Activated CD8-positive, alpha-beta memory T cell treated with anti-CD3 and anti-CD28 coated beads, Interleukin-2, amount 50 U/mL, for 24 hours (primary cell): ENCODE data around the gene PARVB.

ENCODE experiments used
- DNase-seq: peaks from one replicate; pipeline ENCODE4 v3.0.0-alpha.2; 2020; ENCODE audit errors: extremely low read depth

Gene PARVB

GRCh38 chr22:44024288-44024921 lies at the start of gene PARVB:
Gene PARVB, plus strand, starts transcription at chr22:44024302. Its CDS starts 38 bp downstream, at chr22:44024340.
- no peak for DNase-seq

GRCh38 chr22:43975041-43975440 lies 49.1 kb upstream of the PARVB start:
- no peak for DNase-seq

GRCh38 chr22:43976861-43977795 lies 47.0 kb upstream of the PARVB start:
- DNase-seq: no peak

- no peak for DNase-seq
These were observed 45.5 kb upstream of the PARVB start for GRCh38 chr22:43978558-43978957.

GRCh38 chr22:43980579-43980978 lies 43.5 kb upstream of the PARVB start:
- no peak for DNase-seq

- DNase-seq: no peak
These were observed 43.1 kb upstream of the PARVB start for GRCh38 chr22:43980996-43981395.

- DNase-seq: no peak
These were observed 40.3 kb upstream of the PARVB start for GRCh38 chr22:43983808-43984207.

- no peak for DNase-seq
These were observed 38.6 kb upstream of the PARVB start for GRCh38 chr22:43985532-43985931.

GRCh38 chr22:43988116-43988820 lies 35.8 kb upstream of the PARVB start:
- no peak for DNase-seq

GRCh38 chr22:43988960-43989359 lies 35.1 kb upstream of the PARVB start:
- no peak for DNase-seq

GRCh38 chr22:43990044-43990443 lies 34.1 kb upstream of the PARVB start:
- DNase-seq: no peak

- no peak for DNase-seq
These were observed 32.6 kb upstream of the PARVB start for GRCh38 chr22:43991316-43992020.

- no peak for DNase-seq
These were observed 31.7 kb upstream of the PARVB start for GRCh38 chr22:43992331-43992821.

GRCh38 chr22:43993072-43993760 lies 30.9 kb upstream of the PARVB start:
- no peak for DNase-seq

- DNase-seq: no peak
These were observed 30.1 kb upstream of the PARVB start for GRCh38 chr22:43994006-43994405.

GRCh38 chr22:43994416-43994815 lies 29.7 kb upstream of the PARVB start:
- DNase-seq: no peak

- no peak for DNase-seq
These were observed 28.9 kb upstream of the PARVB start for GRCh38 chr22:43995057-43995685.

GRCh38 chr22:43995798-43996169 lies 28.3 kb upstream of the PARVB start:
- DNase-seq: no peak

GRCh38 chr22:43996170-43996980 lies 27.7 kb upstream of the PARVB start:
- DNase-seq: peak; percentile 44

GRCh38 chr22:43996981-43997265 lies 27.2 kb upstream of the PARVB start:
- no peak for DNase-seq
